ENCODE measurements around the gene DSCAM. TPM values are rescaled to one million over a fixed set of nuclear protein-coding genes. Genes with fewer than 3 reads are reported as not detected.
A peak's percentile ranks its signal among the peaks of the same experiment; 100 is the strongest.

Gene DSCAM
- total RNA-seq, 4 donors from 2014 or later, result under 0.01 to 0.44 TPM; not detected in 2

- Histone ChIP-seq H3K36me3 (no peaks in the 10 kb centered on the region), H3K27ac (no peak overlapping the region), H3K9me3 (peaks cover 0 to 5% (median 0%) of the 10 kb centered on the region in 4 donors), H3K4me3 (no peak overlapping the region), H3K27me3 (no peaks in the 10 kb centered on the region), H3K4me1 (no peaks in the 10 kb centered on the region)
- WGBS, 2 donors, result 82 to 85% methylated on average over 5 of the region's 5 CpGs
- TF ChIP-seq POLR2A (IDR thresholded peaks at IDR 0.05) (no peak), EP300 (IDR thresholded peaks at IDR 0.05) (no peak)
- TF ChIP-seq, protein P1, sequence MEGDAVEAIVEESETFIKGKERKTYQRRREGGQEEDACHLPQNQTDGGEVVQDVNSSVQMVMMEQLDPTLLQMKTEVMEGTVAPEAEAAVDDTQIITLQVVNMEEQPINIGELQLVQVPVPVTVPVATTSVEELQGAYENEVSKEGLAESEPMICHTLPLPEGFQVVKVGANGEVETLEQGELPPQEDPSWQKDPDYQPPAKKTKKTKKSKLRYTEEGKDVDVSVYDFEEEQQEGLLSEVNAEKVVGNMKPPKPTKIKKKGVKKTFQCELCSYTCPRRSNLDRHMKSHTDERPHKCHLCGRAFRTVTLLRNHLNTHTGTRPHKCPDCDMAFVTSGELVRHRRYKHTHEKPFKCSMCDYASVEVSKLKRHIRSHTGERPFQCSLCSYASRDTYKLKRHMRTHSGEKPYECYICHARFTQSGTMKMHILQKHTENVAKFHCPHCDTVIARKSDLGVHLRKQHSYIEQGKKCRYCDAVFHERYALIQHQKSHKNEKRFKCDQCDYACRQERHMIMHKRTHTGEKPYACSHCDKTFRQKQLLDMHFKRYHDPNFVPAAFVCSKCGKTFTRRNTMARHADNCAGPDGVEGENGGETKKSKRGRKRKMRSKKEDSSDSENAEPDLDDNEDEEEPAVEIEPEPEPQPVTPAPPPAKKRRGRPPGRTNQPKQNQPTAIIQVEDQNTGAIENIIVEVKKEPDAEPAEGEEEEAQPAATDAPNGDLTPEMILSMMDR (IDR thresholded peaks at IDR 0.05), result no peak
- no peak for DNase-seq (ENCODE audit: low spot score in 2 of 2)
Observed at GRCh38 chr21:40057331-40057730, 789.6 kb downstream of the DSCAM start.

- no peak for DNase-seq (ENCODE audit: low spot score in 2 of 2)
- Histone ChIP-seq H3K4me1 (no peaks in the 10 kb centered on the region), H3K27ac (no peak overlapping the region), H3K9me3 (peaks cover 0 to 5% (median 0%) of the 10 kb centered on the region in 4 donors), H3K27me3 (no peaks in the 10 kb centered on the region), H3K4me3 (no peak overlapping the region), H3K36me3 (no peaks in the 10 kb centered on the region)
- TF ChIP-seq, protein P1 (IDR thresholded peaks at IDR 0.05), result no peak
- TF ChIP-seq POLR2A (IDR thresholded peaks at IDR 0.05), result no peak
- TF ChIP-seq EP300 (IDR thresholded peaks at IDR 0.05), result no peak
- WGBS, 2 donors, result 82% methylated on average over 3 of the region's 3 CpGs
Observed at GRCh38 chr21:40056031-40056430, 790.9 kb downstream of the DSCAM start.

GRCh38 chr21:40054403-40054802 lies 792.6 kb downstream of the DSCAM start:
- DNase-seq (ENCODE audit: low spot score in 2 of 2), result no peak
- peaks cover 0 to 5% (median 0%) of the 10 kb centered on the region in 4 donors for H3K9me3 ChIP-seq
- no peak overlapping the region for H3K4me3 ChIP-seq
- WGBS, 2 donors, result 49 to 52% methylated on average over 3 of the region's 3 CpGs
- H3K27ac ChIP-seq, result no peak overlapping the region
- H3K27me3 ChIP-seq, result no peaks in the 10 kb centered on the region
- no peaks in the 10 kb centered on the region for H3K36me3 ChIP-seq
- H3K4me1 ChIP-seq, result peaks cover 0 to 4% (median 0%) of the 10 kb centered on the region in 4 donors
- TF ChIP-seq EP300 (IDR thresholded peaks at IDR 0.05) (no peak), POLR2A (IDR thresholded peaks at IDR 0.05) (no peak)
- TF ChIP-seq, protein P1 (IDR thresholded peaks at IDR 0.05), result no peak

DNA sequence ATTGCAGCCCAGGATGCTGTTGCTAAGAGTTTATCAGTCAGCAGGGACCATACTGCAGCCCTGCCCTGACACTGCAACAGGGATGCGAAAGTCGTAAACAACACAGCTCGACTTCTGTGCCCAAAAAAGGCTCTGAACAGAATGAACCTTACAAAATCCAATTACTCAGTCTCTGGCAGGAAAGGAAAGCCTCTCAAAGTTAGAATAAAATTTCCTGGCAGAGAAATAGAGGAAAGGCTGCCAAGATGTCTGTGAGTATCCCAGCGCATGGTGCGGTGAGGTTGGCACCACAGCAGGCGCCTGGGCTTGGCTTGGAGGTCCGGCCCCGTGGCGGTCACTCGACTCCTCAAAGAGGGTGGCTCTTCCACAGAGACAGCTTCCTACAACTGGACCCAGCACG lies 794.0 kb downstream of the DSCAM start:
- Histone ChIP-seq H3K9me3 (peaks cover 0 to 5% (median 0%) of the 10 kb centered on the region in 4 donors), H3K27me3 (no peaks in the 10 kb centered on the region), H3K27ac (peak overlapping the region in 1 of 4 donors; percentile 60), H3K4me3 (no peak overlapping the region), H3K4me1 (peaks cover 0 to 6% (median 0%) of the 10 kb centered on the region in 4 donors), H3K36me3 (no peaks in the 10 kb centered on the region)
- TF ChIP-seq POLR2A (IDR thresholded peaks at IDR 0.05) (no peak), EP300 (IDR thresholded peaks at IDR 0.05) (peak in 1 of 2 donors; percentile 49)
- 61 to 65% methylated on average over 11 of the region's 11 CpGs for WGBS, 2 donors
- DNase-seq (ENCODE audit: low spot score in 2 of 2), result peak; percentile 26 to 36

DNA sequence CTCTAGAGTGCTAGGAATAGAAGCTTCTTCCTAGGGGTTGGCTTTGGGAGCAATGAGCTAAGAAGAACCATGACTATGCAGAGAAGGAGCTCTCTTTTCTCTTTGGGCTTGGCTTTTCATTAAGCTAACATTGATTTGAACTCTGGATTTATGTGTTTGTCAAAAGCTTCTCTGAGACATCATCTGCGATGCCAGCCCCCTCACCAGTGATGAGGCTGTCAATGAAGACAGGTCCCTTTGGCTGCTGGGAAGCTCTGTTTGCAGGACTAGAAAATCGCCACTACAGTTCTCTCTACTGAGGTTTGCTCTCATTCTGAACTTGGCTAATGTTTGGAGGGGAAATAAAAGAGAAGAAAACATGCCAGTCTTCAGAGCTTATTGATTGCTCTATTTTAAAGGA lies 794.7 kb downstream of the DSCAM start:
- H3K36me3 ChIP-seq, result no peaks in the 10 kb centered on the region
- H3K27me3 ChIP-seq, result no peaks in the 10 kb centered on the region
- TF ChIP-seq POLR2A (IDR thresholded peaks at IDR 0.05), result no peak
- TF ChIP-seq EP300 (IDR thresholded peaks at IDR 0.05), result no peak
- TF ChIP-seq, protein P1 (IDR thresholded peaks at IDR 0.05), result no peak
- H3K9me3 ChIP-seq, result peaks cover 0 to 5% (median 0%) of the 10 kb centered on the region in 4 donors
- no peak for DNase-seq (ENCODE audit: low spot score in 2 of 2)
- H3K4me3 ChIP-seq, result no peak overlapping the region
- no peak overlapping the region for H3K27ac ChIP-seq
- H3K4me1 ChIP-seq, result peaks cover 0 to 6% (median 0%) of the 10 kb centered on the region in 4 donors
- 77 to 89% methylated on average over 2 of the region's 2 CpGs for WGBS, 2 donors
